A549 (cell line): ENCODE measurements around the gene ABHD12B.

Experiments
- CBX2 ChIP-seq: fragments of 200-600 bp; sonication (generic); IDR thresholded peaks from 2 replicates; pipeline ENCODE4 v1.6.1; 2016; ENCODE audit warnings: low read depth, mild to moderate bottlenecking, borderline replicate concordance
- CHD4 ChIP-seq: fragments of 200-600 bp; sonication (generic); IDR thresholded peaks from 2 replicates; pipeline ENCODE4 v1.6.1; 2016; ENCODE audit warnings: antibody characterized with exemption, mild to moderate bottlenecking, borderline replicate concordance
- CTCF ChIP-seq: fragments of >200 bp; sonication (Bioruptor Twin); formaldehyde crosslinking; IDR thresholded peaks from 3 replicates; pipeline ENCODE4 v1.5.1; 2016
- POLR2A ChIP-seq: IDR thresholded peaks from 2 replicates; pipeline ENCODE4 v1.6.1; 2012; ENCODE audit warnings: mild to moderate bottlenecking, low read length
- POLR2AphosphoS2 ChIP-seq: conservative IDR thresholded peaks from 2 replicates; pipeline ENCODE4 v1.6.1; 2012; ENCODE audit warnings: low read length, improper control_type of control experiment, inconsistent platforms
- RAD21 ChIP-seq, 2 experiments: fragments of >200 bp in 1 of 2; sonication (Bioruptor Twin) in 1 of 2; formaldehyde crosslinking in 1 of 2; IDR thresholded peaks in 1 of 2; conservative IDR thresholded peaks in 1 of 2; 2 replicates in 1 of 2; 3 replicates in 1 of 2; pipeline ENCODE4 v1.6.1; 2012 to 2018; ENCODE audit warnings: inconsistent platforms in 1 of 2
- RCOR1 ChIP-seq: fragments of 150-350 bp; IDR thresholded peaks from 2 replicates; pipeline ENCODE4 v1.6.1; 2014; ENCODE audit warnings: antibody characterized with exemption, low read length, low read depth
- ZFP36 ChIP-seq: fragments of 450-650 bp; IDR thresholded peaks from 2 replicates; pipeline ENCODE4 v1.6.1; 2014; ENCODE audit warnings: borderline replicate concordance; ENCODE audit not compliant: partially characterized antibody
- TF ChIP-seq, protein P1 (sequence below): fragments of 450-650 bp; IDR thresholded peaks from 2 replicates; pipeline ENCODE4 v1.6.1; 2014; ENCODE audit warnings: antibody characterized with exemption
- TF ChIP-seq, protein P2 (sequence below): fragments of 200-600 bp; sonication (generic); IDR thresholded peaks from 2 replicates; pipeline ENCODE4 v1.6.1; 2016; ENCODE audit warnings: antibody characterized with exemption, mild to moderate bottlenecking, moderate library complexity

DNA sequence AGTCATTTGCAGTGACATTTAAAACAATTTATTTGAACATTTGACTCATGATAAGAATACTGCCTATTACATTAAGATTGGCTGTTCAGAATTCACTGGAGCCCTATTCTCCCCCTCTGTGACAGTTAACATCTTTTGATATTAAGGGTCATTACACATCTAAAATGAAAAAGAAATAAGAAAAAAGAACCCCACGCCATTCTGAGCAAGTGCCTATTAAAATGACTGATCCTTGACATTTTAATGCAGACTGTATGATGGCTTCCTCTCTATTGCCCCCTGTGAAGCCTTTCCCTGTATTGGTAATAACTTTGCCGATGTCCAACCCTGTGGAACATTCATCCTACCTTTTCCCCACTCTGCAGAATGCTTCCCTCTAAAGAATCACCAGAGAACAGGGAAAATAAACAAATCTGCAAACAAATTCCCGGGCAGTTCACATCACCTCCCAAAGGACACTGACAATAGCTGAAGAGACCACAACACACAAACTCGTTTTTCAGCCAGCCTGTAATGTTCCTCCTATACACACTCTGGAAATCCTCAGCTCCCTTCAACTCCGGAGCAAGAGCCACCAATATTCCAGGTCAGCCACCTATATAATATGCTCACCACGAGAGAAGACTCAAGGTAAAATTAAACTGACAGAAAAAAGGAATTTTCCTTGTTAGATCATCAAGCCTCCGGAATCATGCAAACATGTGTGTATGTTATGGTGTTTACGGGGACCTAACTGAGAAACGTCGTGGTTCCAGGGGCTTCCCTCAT, 42.9 kb upstream of the ABHD12B start:
- TF ChIP-seq POLR2AphosphoS2 (no peak), RCOR1 (no peak), POLR2A (no peak), RAD21 (conservative IDR thresholded peaks at IDR 0.05 in 1 of 2, IDR thresholded peaks at IDR 0.05 in 1 of 2) (no peak), CTCF (no peak), CBX2 (no peak), CHD4 (no peak), ZFP36 (no peak)
- TF ChIP-seq, protein P1, sequence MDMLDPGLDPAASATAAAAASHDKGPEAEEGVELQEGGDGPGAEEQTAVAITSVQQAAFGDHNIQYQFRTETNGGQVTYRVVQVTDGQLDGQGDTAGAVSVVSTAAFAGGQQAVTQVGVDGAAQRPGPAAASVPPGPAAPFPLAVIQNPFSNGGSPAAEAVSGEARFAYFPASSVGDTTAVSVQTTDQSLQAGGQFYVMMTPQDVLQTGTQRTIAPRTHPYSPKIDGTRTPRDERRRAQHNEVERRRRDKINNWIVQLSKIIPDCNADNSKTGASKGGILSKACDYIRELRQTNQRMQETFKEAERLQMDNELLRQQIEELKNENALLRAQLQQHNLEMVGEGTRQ = no peak
- TF ChIP-seq, protein P2, sequence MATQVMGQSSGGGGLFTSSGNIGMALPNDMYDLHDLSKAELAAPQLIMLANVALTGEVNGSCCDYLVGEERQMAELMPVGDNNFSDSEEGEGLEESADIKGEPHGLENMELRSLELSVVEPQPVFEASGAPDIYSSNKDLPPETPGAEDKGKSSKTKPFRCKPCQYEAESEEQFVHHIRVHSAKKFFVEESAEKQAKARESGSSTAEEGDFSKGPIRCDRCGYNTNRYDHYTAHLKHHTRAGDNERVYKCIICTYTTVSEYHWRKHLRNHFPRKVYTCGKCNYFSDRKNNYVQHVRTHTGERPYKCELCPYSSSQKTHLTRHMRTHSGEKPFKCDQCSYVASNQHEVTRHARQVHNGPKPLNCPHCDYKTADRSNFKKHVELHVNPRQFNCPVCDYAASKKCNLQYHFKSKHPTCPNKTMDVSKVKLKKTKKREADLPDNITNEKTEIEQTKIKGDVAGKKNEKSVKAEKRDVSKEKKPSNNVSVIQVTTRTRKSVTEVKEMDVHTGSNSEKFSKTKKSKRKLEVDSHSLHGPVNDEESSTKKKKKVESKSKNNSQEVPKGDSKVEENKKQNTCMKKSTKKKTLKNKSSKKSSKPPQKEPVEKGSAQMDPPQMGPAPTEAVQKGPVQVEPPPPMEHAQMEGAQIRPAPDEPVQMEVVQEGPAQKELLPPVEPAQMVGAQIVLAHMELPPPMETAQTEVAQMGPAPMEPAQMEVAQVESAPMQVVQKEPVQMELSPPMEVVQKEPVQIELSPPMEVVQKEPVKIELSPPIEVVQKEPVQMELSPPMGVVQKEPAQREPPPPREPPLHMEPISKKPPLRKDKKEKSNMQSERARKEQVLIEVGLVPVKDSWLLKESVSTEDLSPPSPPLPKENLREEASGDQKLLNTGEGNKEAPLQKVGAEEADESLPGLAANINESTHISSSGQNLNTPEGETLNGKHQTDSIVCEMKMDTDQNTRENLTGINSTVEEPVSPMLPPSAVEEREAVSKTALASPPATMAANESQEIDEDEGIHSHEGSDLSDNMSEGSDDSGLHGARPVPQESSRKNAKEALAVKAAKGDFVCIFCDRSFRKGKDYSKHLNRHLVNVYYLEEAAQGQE = no peak
